Activated T-helper 1 cell treated with Interleukin-2 at 50 U/mL for 16 hours (primary cell): ENCODE measurements around the gene CD93.

Experiments used
- DNase-seq: peaks from one replicate; pipeline ENCODE4 v3.0.0-alpha.2; 2020; ENCODE audit warnings: low read depth

CD93 gene

GRCh38 chr20:23086056-23086566 lies at the start of gene CD93:
Gene CD93 (minus strand): TSS chr20:23086324. CDS start chr20:23086192, 132 bp downstream.
- no peak for DNase-seq

GRCh38 chr20:23133560-23133998 lies 47.5 kb upstream of the CD93 start:
- no peak for DNase-seq

- no peak for DNase-seq
These were observed 46.9 kb upstream of the CD93 start for GRCh38 chr20:23132930-23133559.

GRCh38 chr20:23132293-23132929 lies 46.3 kb upstream of the CD93 start:
- DNase-seq = no peak

- DNase-seq = no peak
These were observed 45.6 kb upstream of the CD93 start for GRCh38 chr20:23131766-23132165.

GRCh38 chr20:23130622-23131140 lies 44.6 kb upstream of the CD93 start:
- DNase-seq = no peak

GRCh38 chr20:23129891-23130621 lies 43.9 kb upstream of the CD93 start:
- no peak for DNase-seq

- DNase-seq = no peak
These were observed 43.1 kb upstream of the CD93 start for GRCh38 chr20:23129266-23129665.

- no peak for DNase-seq
These were observed 42.5 kb upstream of the CD93 start for GRCh38 chr20:23128461-23129125.

- no peak for DNase-seq
These were observed 41.6 kb upstream of the CD93 start for GRCh38 chr20:23127506-23128279.

- DNase-seq = no peak
These were observed 40.3 kb upstream of the CD93 start for GRCh38 chr20:23126281-23127061.

GRCh38 chr20:23125625-23126191 lies 39.6 kb upstream of the CD93 start:
- DNase-seq = no peak

- no peak for DNase-seq
These were observed 39.0 kb upstream of the CD93 start for GRCh38 chr20:23125159-23125558.

- no peak for DNase-seq
These were observed 37.8 kb upstream of the CD93 start for GRCh38 chr20:23123886-23124285.

GRCh38 chr20:23122796-23123655 lies 36.9 kb upstream of the CD93 start:
- DNase-seq = no peak

- no peak for DNase-seq
These were observed 36.2 kb upstream of the CD93 start for GRCh38 chr20:23122321-23122720.

GRCh38 chr20:23121751-23122320 lies 35.7 kb upstream of the CD93 start:
- no peak for DNase-seq

- no peak for DNase-seq
These were observed 35.0 kb upstream of the CD93 start for GRCh38 chr20:23120936-23121750.
